Hepatocyte (in vitro differentiated cells): ENCODE measurements around the gene APOBEC3C.
"Not testable (repeated sequence)": the region's sequence is repeated elsewhere in the genome, so short reads cannot be mapped to it uniquely, and the experiment has no call there.

Experiments
- CTCF ChIP-seq: fragments of 200-600 bp; sonication (generic); IDR thresholded peaks from 2 replicates; pipeline ENCODE4 v1.5.1; 2016; ENCODE audit warnings: antibody characterized with exemption, mild to moderate bottlenecking; ENCODE audit not compliant: poor library complexity
- EZH2phosphoT487 ChIP-seq: fragments of 200-600 bp; sonication (generic); IDR thresholded peaks from one replicate; pipeline ENCODE4 v1.6.1; 2018; ENCODE audit warnings: antibody characterized with exemption, mild to moderate bottlenecking, low read depth, moderate library complexity; ENCODE audit not compliant: unreplicated experiment, severe bottlenecking

- not testable (repeated sequence) for TF ChIP-seq CTCF, EZH2phosphoT487
Observed at GRCh38 chr22:39031434-39032295, 17.6 kb downstream of the APOBEC3C start.
